Measurements from ENCODE around the gene IL2RA.

DNA sequence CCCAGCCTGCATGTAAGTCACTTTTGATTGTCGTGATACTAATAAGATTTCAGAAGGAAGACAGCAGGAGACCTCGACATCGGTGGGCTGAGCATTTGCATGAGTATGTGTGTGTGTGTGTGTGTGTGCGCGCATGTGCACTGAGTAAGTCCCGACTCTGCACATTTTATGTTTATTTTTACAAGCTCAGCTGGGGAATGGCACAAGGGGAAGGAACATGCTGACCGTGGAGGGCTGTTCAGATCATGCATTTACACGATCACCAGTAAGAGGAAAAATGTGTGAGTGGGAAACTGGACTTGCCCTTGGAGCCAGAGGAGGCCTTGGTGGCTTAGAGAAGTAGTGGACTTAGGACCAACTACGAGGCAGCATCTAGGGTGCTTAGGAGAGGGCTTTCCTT is 41.3 kb downstream of the IL2RA start:
- TF ChIP-seq, protein P1, sequence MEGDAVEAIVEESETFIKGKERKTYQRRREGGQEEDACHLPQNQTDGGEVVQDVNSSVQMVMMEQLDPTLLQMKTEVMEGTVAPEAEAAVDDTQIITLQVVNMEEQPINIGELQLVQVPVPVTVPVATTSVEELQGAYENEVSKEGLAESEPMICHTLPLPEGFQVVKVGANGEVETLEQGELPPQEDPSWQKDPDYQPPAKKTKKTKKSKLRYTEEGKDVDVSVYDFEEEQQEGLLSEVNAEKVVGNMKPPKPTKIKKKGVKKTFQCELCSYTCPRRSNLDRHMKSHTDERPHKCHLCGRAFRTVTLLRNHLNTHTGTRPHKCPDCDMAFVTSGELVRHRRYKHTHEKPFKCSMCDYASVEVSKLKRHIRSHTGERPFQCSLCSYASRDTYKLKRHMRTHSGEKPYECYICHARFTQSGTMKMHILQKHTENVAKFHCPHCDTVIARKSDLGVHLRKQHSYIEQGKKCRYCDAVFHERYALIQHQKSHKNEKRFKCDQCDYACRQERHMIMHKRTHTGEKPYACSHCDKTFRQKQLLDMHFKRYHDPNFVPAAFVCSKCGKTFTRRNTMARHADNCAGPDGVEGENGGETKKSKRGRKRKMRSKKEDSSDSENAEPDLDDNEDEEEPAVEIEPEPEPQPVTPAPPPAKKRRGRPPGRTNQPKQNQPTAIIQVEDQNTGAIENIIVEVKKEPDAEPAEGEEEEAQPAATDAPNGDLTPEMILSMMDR (conservative IDR thresholded peaks at IDR 0.05; ENCODE audit: low read depth, low read length) = no peak
- no peak for TF ChIP-seq EZH2 (IDR thresholded peaks at IDR 0.05; ENCODE audit: borderline replicate concordance, low read depth, low read length, poor library complexity, severe bottlenecking)

Data from A673 (cell line).